K562 (cell line): ENCODE measurements around the gene MLX. TPM values are rescaled to one million over a fixed set of nuclear protein-coding genes. Genes with fewer than 3 reads are reported as not detected.

Source experiments
- ATAC-seq: fragments of 200-7000 bp; cut with Tn5 transposase; 3 replicates; pipeline ENCODE4 v1.9.1; 2020; ENCODE audit warnings: moderate library complexity
- BruUV-seq: library from RNA; stranded (reverse); fragments of 400-500 nt; replicated peaks from 2 replicates; lab custom pipeline; 2021; lab: Mats Ljungman, UMichigan
- CTCF ChIA-PET: fragments of 300-600 bp; formaldehyde crosslinking; extraction: SDS; loops from one replicate; lab custom pipeline; 2021; ENCODE audit warnings: low intra/inter-chr PET ratio; lab: Yijun Ruan, JAX
- POLR2A ChIA-PET: fragments of 300-600, 350-650 bp; sonication (Branson Sonifier 250); formaldehyde crosslinking; extraction: SDS; loops from one replicate; lab custom pipeline; 2021; ENCODE audit warnings: antibody characterized with exemption, inconsistent platforms; lab: Yijun Ruan, JAX
- DNase-seq, 4 experiments: peaks; one replicate each; pipeline versions ENCODE4 v3.0.0 to v3.0.0-alpha.2; 2011 to 2018; ENCODE audit warnings: low spot score in 3 of 4, mixed read lengths in 3 of 4; ENCODE audit errors: extremely low read depth in 1 of 4
- FAIRE-seq: peaks from 2 replicates; lab custom pipeline; 2011; peaks lifted over from hg19 to GRCh38; lab: Jason Lieb, UNC
- H2AFZ ChIP-seq: 2 replicates; pipeline ENCODE4 v1.6.0; 2011; ENCODE audit warnings: low read depth, low read length, control low read depth, inconsistent platforms
- H3K27ac ChIP-seq: fragments of 200-600 bp; 3 replicates; pipeline ENCODE4 v1.8.0; 2011; ENCODE audit warnings: low read depth, mild to moderate bottlenecking, control low read depth, inconsistent platforms, low read length, moderate library complexity, mixed read lengths; ENCODE audit errors: extremely low read depth
- H3K27me3 ChIP-seq, 2 experiments: fragments of 300-600 bp in 1 of 2; 2 replicates in 1 of 2; 3 replicates in 1 of 2; pipeline versions ENCODE4 v1.6.0 to v1.8.0; 2011; ENCODE audit warnings: inconsistent platforms in 2 of 2, low read length in 2 of 2, mild to moderate bottlenecking in 1 of 2, mixed read lengths in 1 of 2, moderate library complexity in 1 of 2; ENCODE audit not compliant: control insufficient read depth in 2 of 2, insufficient read depth in 2 of 2
- H3K36me3 ChIP-seq: fragments of 300-600 bp; 3 replicates; pipeline ENCODE4 v1.8.0; 2011; ENCODE audit warnings: mild to moderate bottlenecking, low read length, inconsistent platforms; ENCODE audit not compliant: control insufficient read depth, insufficient read depth
- H3K4me1 ChIP-seq, 2 experiments: fragments of 200-600 bp in 1 of 2; replicated peaks in 1 of 2; 2 replicates in 1 of 2; 3 replicates in 1 of 2; pipeline versions ENCODE4 v1.5.1 to v1.8.0; 2011; ENCODE audit warnings: inconsistent platforms in 2 of 2, low read length in 2 of 2, mild to moderate bottlenecking in 1 of 2, mixed read lengths in 1 of 2, moderate library complexity in 1 of 2; ENCODE audit not compliant: control insufficient read depth in 2 of 2, insufficient read depth in 2 of 2
- H3K4me2 ChIP-seq: 2 replicates; pipeline ENCODE4 v1.6.1; 2011; ENCODE audit warnings: low read length, control low read depth, inconsistent platforms, mixed read lengths; ENCODE audit not compliant: insufficient read depth
- H3K4me3 ChIP-seq: fragments of 200-600 bp; sonication (generic), shearing (Covaris generic); 2 replicates; pipeline ENCODE4 v1.5.1; 2016; ENCODE audit warnings: control low read depth, inconsistent platforms
- H3K79me2 ChIP-seq: fragments of 200-600 bp; 3 replicates; pipeline ENCODE4 v1.8.0; 2011; ENCODE audit warnings: low read length, inconsistent platforms; ENCODE audit not compliant: control insufficient read depth, insufficient read depth
- H3K9ac ChIP-seq, 2 experiments: 2 replicates each; pipeline versions ENCODE4 v1.6.0 to v1.6.1; 2011; ENCODE audit warnings: low read depth in 2 of 2, low read length in 2 of 2, control low read depth in 1 of 2, inconsistent platforms in 1 of 2, mild to moderate bottlenecking in 1 of 2, mixed read lengths in 1 of 2; ENCODE audit not compliant: insufficient read depth in 1 of 2
- H3K9me1 ChIP-seq: one replicate; pipeline ENCODE4 v1.6.0; 2011; ENCODE audit warnings: inconsistent platforms, mild to moderate bottlenecking, low read length, moderate library complexity; ENCODE audit not compliant: control insufficient read depth, insufficient read depth
- H3K9me3 ChIP-seq: replicated peaks from 2 replicates; pipeline ENCODE4 v1.5.1; 2011; ENCODE audit warnings: low read depth, low read length, inconsistent platforms; ENCODE audit not compliant: control insufficient read depth, insufficient read depth
- H4K20me1 ChIP-seq: replicated peaks from 2 replicates; pipeline ENCODE4 v1.6.1; 2011; ENCODE audit warnings: low read length, inconsistent platforms, mixed read lengths; ENCODE audit not compliant: control insufficient read depth, insufficient read depth
- BRF1 ChIP-seq: IDR thresholded peaks from 3 replicates; pipeline ENCODE4 v1.6.1; 2011; ENCODE audit warnings: borderline replicate concordance, mild to moderate bottlenecking; ENCODE audit not compliant: insufficient read length; ENCODE audit errors: extremely low read depth
- CC2D1A ChIP-seq: fragments of 450-650 bp; IDR thresholded peaks from 2 replicates; pipeline ENCODE4 v1.6.1; 2017; ENCODE audit warnings: mild to moderate bottlenecking
- HMG20B ChIP-seq: fragments of 250-450 bp; sonication (Bioruptor Pico); IDR thresholded peaks from 2 replicates; pipeline ENCODE4 v1.5.0; 2021; ENCODE audit warnings: mild to moderate bottlenecking
- L3MBTL2 ChIP-seq: fragments of 450-650 bp; IDR thresholded peaks from 2 replicates; pipeline ENCODE4 v1.6.1; 2016; ENCODE audit warnings: mild to moderate bottlenecking, moderate library complexity
- LEF1 ChIP-seq: fragments of 450-650 bp; IDR thresholded peaks from 2 replicates; pipeline ENCODE4 v1.6.1; 2016; ENCODE audit warnings: mild to moderate bottlenecking
- NR4A1 ChIP-seq, 2 experiments: fragments of 250-450 bp in 1 of 2; fragments of 450-650 bp in 1 of 2; sonication (Bioruptor Pico) in 1 of 2; IDR thresholded peaks; 2 replicates each; pipeline versions ENCODE4 v1.4.0 to v1.6.1; 2016 to 2020; ENCODE audit warnings: mild to moderate bottlenecking in 2 of 2, missing compliant biosample characterization in 1 of 2, missing genetic modification characterization in 1 of 2, moderate library complexity in 1 of 2
- POLR2A ChIP-seq: fragments of 450-650 bp; conservative IDR thresholded peaks from 2 replicates; pipeline ENCODE4 v1.6.1; 2016
- POLR2H ChIP-seq: IDR thresholded peaks from 2 replicates; pipeline ENCODE4 v1.6.1; 2016; ENCODE audit warnings: missing genetic modification characterization, low read depth, mild to moderate bottlenecking, control low read depth, missing compliant biosample characterization, moderate library complexity
- RBFOX2 ChIP-seq: fragments of 200-400 bp; formaldehyde crosslinking; IDR thresholded peaks from 2 replicates; pipeline ENCODE4 v1.6.1; 2017; ENCODE audit warnings: low read depth, mild to moderate bottlenecking, low read length, moderate library complexity
- TAF15 ChIP-seq: fragments of 200-400 bp; formaldehyde crosslinking; IDR thresholded peaks from 2 replicates; pipeline ENCODE4 v1.6.1; 2017; ENCODE audit warnings: mild to moderate bottlenecking, low read depth, low read length, moderate library complexity
- TEAD2 ChIP-seq: fragments of 450-650 bp; IDR thresholded peaks from 2 replicates; pipeline ENCODE4 v1.6.1; 2016; ENCODE audit warnings: missing genetic modification characterization, control low read depth, missing compliant biosample characterization
- ZNF57 ChIP-seq: fragments of 450-650 bp; formaldehyde crosslinking; IDR thresholded peaks from 2 replicates; pipeline ENCODE4 v1.4.0; 2020; ENCODE audit warnings: mild to moderate bottlenecking, moderate library complexity
- ZNF79 ChIP-seq: fragments of 250-450 bp; sonication (Bioruptor Pico); IDR thresholded peaks from 2 replicates; pipeline ENCODE4 v1.4.0; 2020; ENCODE audit warnings: low read depth, mild to moderate bottlenecking, moderate library complexity
- WGBS: fragments of 100-300 bp; shearing (Covaris generic); methylation state at CpG from one replicate; pipeline ENCODE4 v1.1.6; 2016; ENCODE audit warnings: low coverage, mixed read lengths; ENCODE audit not compliant: insufficient coverage; ENCODE audit errors: missing lambda C conversion rate; 5-methylcytosine and 5-hydroxymethylcytosine counted together
- in situ Hi-C: fragments of 300-500 bp; cut with MboI; formaldehyde crosslinking; loops from 4 replicates; pipeline ENCODE4 v1.15.0; 2018; ENCODE audit warnings: inconsistent platforms, mixed read lengths
- intact Hi-C: fragments of 100-400 bp; cut with micrococcal nuclease; formaldehyde crosslinking; loops from 2 replicates; pipeline ENCODE4 v1.14.2; 2022
- polyA plus RNA-seq, 8 experiments: library from polyadenylated mRNA; depleted of rRNA in 4 of 8; stranded (reverse) in 5 of 8; unstranded in 3 of 8; fragments of >200 nt; fragmentation: Nextera tagmentation in 2 of 8; fragmentation: Illumina TruSeq in 1 of 8; extraction: Ambion mirVana in 2 of 8; extraction: Trizol in 1 of 8; gene quantifications; 2 replicates each; pipeline versions ENCODE4 v1.2.1 to v1.2.3, GENCODE V29; 2011 to 2014; ENCODE audit warnings: inconsistent platforms in 1 of 8, missing spikeins in 1 of 8
- total RNA-seq, 7 experiments: library from RNA; depleted of rRNA in 6 of 7; stranded (reverse); fragments of >200 nt in 6 of 7; fragmentation: Illumina TruSeq in 2 of 7; extraction: Trizol in 2 of 7; gene quantifications; 2 replicates each; pipeline versions ENCODE4 v1.2.1 to v1.2.3, GENCODE V29; 2011 to 2021; ENCODE audit warnings: low replicate concordance in 1 of 7
- TF ChIP-seq, protein P1 (sequence below): fragments of 250-450 bp; sonication (Bioruptor Pico); IDR thresholded peaks from 2 replicates; pipeline ENCODE4 v1.8.0; 2022; ENCODE audit warnings: moderate library complexity, mild to moderate bottlenecking, inconsistent platforms
- TF ChIP-seq, protein P2 (sequence below): sonication (generic); formaldehyde crosslinking; IDR thresholded peaks from 2 replicates; pipeline ENCODE4 v1.8.0; 2023; ENCODE audit warnings: mild to moderate bottlenecking, missing genetic modification reagents
- TF ChIP-seq, protein P3 (sequence below): fragments of 250-450 bp; sonication (Bioruptor Pico); IDR thresholded peaks from 2 replicates; pipeline ENCODE4 v1.4.0; 2020
- TF ChIP-seq, protein P4 (sequence below): sonication (generic); formaldehyde crosslinking; IDR thresholded peaks from 2 replicates; pipeline ENCODE4 v1.9.0; 2022; ENCODE audit warnings: mild to moderate bottlenecking, missing genetic modification reagents
- TF ChIP-seq, protein P5 (sequence below): fragments of 250-450 bp; sonication (Bioruptor Pico); IDR thresholded peaks from 2 replicates; pipeline ENCODE4 v1.8.0; 2021; ENCODE audit warnings: moderate library complexity, mild to moderate bottlenecking, inconsistent platforms

The MLX gene
- total and polyA plus RNA-seq, 9 of the 15 experiments (the other 6 are each of a cell fraction or from before 2014, with no cell fraction given) = 42.9 to 100 (median 58.9) TPM

DNA sequence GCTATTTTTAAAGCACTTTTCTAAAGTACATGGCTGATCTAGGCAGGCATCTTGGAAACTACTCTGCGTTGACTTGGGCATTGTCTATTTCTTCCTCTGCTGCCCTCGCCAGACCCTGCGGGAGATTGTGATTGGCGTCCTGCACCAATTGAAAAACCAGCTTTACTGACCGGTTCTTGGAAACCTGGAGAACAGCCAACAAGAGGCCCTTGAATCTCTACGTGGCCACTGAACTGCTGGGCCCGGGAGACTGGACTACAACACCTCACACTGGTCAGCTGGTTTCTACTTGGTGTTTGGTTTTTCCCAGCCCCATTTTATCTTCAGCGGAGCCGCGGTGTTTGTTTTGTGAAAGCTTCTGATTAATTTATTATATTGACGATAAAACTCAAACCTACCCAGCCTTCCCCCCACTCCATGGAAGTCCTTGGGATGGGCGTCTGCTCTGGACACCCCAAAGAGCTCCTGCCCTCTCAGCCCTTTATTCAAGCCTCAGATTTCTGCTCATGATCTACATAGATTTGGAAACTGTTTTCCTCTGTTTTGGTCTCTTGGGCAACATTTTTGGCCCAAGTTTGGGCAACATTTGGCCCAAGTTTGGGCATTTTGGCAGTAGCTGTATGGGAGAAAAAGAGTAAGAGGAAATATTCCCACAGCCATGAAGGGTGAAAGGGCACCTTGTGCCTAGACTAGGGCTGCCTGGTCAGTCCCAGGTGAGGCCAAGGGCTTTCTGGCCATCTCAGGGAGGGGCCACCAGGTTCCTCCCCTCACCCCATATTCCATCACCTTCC is 4.7 kb downstream of the MLX start:
- Histone ChIP-seq H3K9me1 (no peaks in the 10 kb centered on the region), H3K4me1 (peaks cover 35 to 39% of the 10 kb centered on the region in 2 experiments; a peak in 4 of 5 replicates), H2AFZ (no peak overlapping the region), H3K27me3 (no peaks in the 10 kb centered on the region), H3K79me2 (peaks cover 84% of the 10 kb centered on the region), H4K20me1 (no peaks in the 10 kb centered on the region; the same call in 1 of the 2 replicates), H3K4me2 (no peak overlapping the region), H3K9ac (peak overlapping the region in 1 of 2 experiments; percentile 83; a peak in 1 of 4 replicates), H3K36me3 (peaks cover 83% of the 10 kb centered on the region), H3K4me3 (no peak overlapping the region), H3K9me3 (no peaks in the 10 kb centered on the region), H3K27ac (peak overlapping the region; percentile 13; the same call in 2 of the 3 replicates)
- no TSS peak for BruUV-seq
- DNase-seq (no peak), ATAC-seq (no peak), FAIRE-seq (no peak)
- 64% methylated on average over 11 of the region's 12 CpGs for WGBS
- TF ChIP-seq, protein P1, sequence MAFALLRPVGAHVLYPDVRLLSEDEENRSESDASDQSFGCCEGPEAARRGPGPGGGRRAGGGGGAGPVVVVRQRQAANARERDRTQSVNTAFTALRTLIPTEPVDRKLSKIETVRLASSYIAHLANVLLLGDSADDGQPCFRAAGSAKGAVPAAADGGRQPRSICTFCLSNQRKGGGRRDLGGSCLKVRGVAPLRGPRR (CRISPR knock-in tag) = no peak
- TF ChIP-seq L3MBTL2 = no peak
- TF ChIP-seq ZNF57 (CRISPR knock-in tag) = no peak
- TF ChIP-seq, protein P2, sequence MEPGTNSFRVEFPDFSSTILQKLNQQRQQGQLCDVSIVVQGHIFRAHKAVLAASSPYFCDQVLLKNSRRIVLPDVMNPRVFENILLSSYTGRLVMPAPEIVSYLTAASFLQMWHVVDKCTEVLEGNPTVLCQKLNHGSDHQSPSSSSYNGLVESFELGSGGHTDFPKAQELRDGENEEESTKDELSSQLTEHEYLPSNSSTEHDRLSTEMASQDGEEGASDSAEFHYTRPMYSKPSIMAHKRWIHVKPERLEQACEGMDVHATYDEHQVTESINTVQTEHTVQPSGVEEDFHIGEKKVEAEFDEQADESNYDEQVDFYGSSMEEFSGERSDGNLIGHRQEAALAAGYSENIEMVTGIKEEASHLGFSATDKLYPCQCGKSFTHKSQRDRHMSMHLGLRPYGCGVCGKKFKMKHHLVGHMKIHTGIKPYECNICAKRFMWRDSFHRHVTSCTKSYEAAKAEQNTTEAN = no peak
- TF ChIP-seq, protein P3, sequence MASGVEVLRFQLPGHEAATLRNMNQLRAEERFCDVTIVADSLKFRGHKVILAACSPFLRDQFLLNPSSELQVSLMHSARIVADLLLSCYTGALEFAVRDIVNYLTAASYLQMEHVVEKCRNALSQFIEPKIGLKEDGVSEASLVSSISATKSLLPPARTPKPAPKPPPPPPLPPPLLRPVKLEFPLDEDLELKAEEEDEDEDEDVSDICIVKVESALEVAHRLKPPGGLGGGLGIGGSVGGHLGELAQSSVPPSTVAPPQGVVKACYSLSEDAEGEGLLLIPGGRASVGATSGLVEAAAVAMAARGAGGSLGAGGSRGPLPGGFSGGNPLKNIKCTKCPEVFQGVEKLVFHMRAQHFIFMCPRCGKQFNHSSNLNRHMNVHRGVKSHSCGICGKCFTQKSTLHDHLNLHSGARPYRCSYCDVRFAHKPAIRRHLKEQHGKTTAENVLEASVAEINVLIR = no peak
- TF ChIP-seq NR4A1 (CRISPR knock-in tag; IDR thresholded peaks at IDR 0.05) = no peak
- TF ChIP-seq NR4A1 (tag; IDR thresholded peaks at IDR 0.05) = no peak
- TF ChIP-seq LEF1 = no peak
- TF ChIP-seq RBFOX2 = peak; percentile 28; the same call in 1 of the 2 replicates
- TF ChIP-seq, protein P4, sequence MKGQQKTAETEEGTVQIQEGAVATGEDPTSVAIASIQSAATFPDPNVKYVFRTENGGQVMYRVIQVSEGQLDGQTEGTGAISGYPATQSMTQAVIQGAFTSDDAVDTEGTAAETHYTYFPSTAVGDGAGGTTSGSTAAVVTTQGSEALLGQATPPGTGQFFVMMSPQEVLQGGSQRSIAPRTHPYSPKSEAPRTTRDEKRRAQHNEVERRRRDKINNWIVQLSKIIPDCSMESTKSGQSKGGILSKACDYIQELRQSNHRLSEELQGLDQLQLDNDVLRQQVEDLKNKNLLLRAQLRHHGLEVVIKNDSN (CRISPR knock-in tag) = no peak
- no peak for TF ChIP-seq CC2D1A
- TF ChIP-seq POLR2A = 0 out of 2 replicates have a peak, but pooled peaks have one; percentile 44
- TF ChIP-seq BRF1 = no peak
- no peak for TF ChIP-seq TAF15
- no peak for TF ChIP-seq POLR2H (tag)
- TF ChIP-seq, protein P5, sequence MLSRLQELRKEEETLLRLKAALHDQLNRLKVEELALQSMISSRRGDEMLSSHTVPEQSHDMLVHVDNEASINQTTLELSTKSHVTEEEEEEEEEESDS (CRISPR knock-in tag) = no peak
- TF ChIP-seq ZNF79 = no peak
- no peak for TF ChIP-seq HMG20B (CRISPR knock-in tag)
- no peak for TF ChIP-seq TEAD2 (tag)
- in situ Hi-C loops (no loop called here), intact Hi-C loops (no loop called here)
- ChIA-PET POLR2A (interaction anchor here (0.7 kb wide), 1 partner anchor 178 kb away, joined by 3 read pairs; no protein-coding TSS in a partner anchor), CTCF (no interaction called here)
